Lower leg skin (tissue), 4 donors: Measurements from ENCODE around the gene MATCAP1. TPM values are rescaled to one million over a fixed set of nuclear protein-coding genes. Genes with fewer than 3 reads are reported as not detected.

Experiments
- DNase-seq, 2 donors: peaks; one replicate each; pipeline ENCODE4 v3.0.0-alpha.2; 2019; ENCODE audit warnings: low spot score in 2 of 2
- H3K4me3 ChIP-seq: fragments of 200-600 bp; sonication (generic); 2 replicates; pipeline ENCODE4 v1.5.1; 2017; ENCODE audit warnings: mild to moderate bottlenecking, low read depth; ENCODE audit not compliant: poor library complexity, severe bottlenecking
- CTCF ChIP-seq, 3 donors: fragments of 450-650 bp; IDR thresholded peaks; one replicate each; pipeline ENCODE4 v1.5.1; 2016; ENCODE audit warnings: antibody characterized with exemption in 3 of 3, mild to moderate bottlenecking in 3 of 3, moderate library complexity in 2 of 3
- POLR2A ChIP-seq, 2 donors: fragments of 450-650 bp; IDR thresholded peaks; one replicate each; pipeline ENCODE4 v1.6.1; 2016 to 2017; ENCODE audit warnings: antibody characterized with exemption in 2 of 2, mild to moderate bottlenecking in 1 of 2, moderate library complexity in 1 of 2
- WGBS, 2 donors: methylation state at CpG; one replicate each; pipeline ENCODE4 v1.1.5; 2018; 5-methylcytosine and 5-hydroxymethylcytosine counted together
- intact Hi-C: fragments of 100-400 bp; cut with DNase I; formaldehyde crosslinking; loops from one replicate; pipeline ENCODE4 v1.15.0; 2023; ENCODE audit warnings: low total_unique reads
- total RNA-seq, 4 donors: library from RNA; depleted of rRNA; stranded (reverse); fragments of >200 nt; gene quantifications; one replicate each; pipeline ENCODE4 v1.1.0, GENCODE V29; 2016

Gene MATCAP1
- total RNA-seq: 1 to 10 TPM; 5.1 to 8.9 (median 7.3) TPM

GRCh38 chr16:67183627-67184452, at the start of gene MATCAP1:
TSS of gene MATCAP1 (minus strand) at chr16:67183963. CDS start at chr16:67180610, 3,353 bp downstream.
- TF ChIP-seq CTCF (IDR thresholded peaks at IDR 0.05) (peak in 1 of 3 donors; percentile 24), POLR2A (IDR thresholded peaks at IDR 0.05) (no peak)
- DNase-seq: peak; percentile 97 to 99
- H3K4me3 ChIP-seq: peak within 1 kb of the TSS; percentile 49
- 1% methylated on average over 36 to 57 of the region's 77 CpGs for WGBS, 2 donors
- intact Hi-C loops: no loop called here

GRCh38 chr16:67230809-67231660, 47.3 kb upstream of the MATCAP1 start:
- 78 to 89% methylated on average over 10 to 12 of the region's 12 CpGs for WGBS, 2 donors
- TF ChIP-seq POLR2A (IDR thresholded peaks at IDR 0.05): no peak
- intact Hi-C loops: no loop called here

GRCh38 chr16:67229906-67230808, 46.4 kb upstream of the MATCAP1 start:
- TF ChIP-seq POLR2A (IDR thresholded peaks at IDR 0.05) (no peak), CTCF (IDR thresholded peaks at IDR 0.05) (no peak)
- no peak for DNase-seq
- no peak overlapping the region for H3K4me3 ChIP-seq
- intact Hi-C loops: no loop called here
- WGBS, 2 donors: 86 to 92% methylated on average over 27 to 32 of the region's 32 CpGs

More at GRCh38 chr16:67230809-67231660, 47.3 kb upstream of the MATCAP1 start:
- H3K4me3 ChIP-seq: no peak overlapping the region
- no peak for DNase-seq

- 82 to 85% methylated on average over 9 of the region's 9 CpGs for WGBS, 2 donors
- DNase-seq: no peak
- intact Hi-C loops: no loop called here
- no peak for TF ChIP-seq POLR2A (IDR thresholded peaks at IDR 0.05)
- no peak for TF ChIP-seq CTCF (IDR thresholded peaks at IDR 0.05)
- no peak overlapping the region for H3K4me3 ChIP-seq
Observed at GRCh38 chr16:67228905-67229304, 45.1 kb upstream of the MATCAP1 start.

GRCh38 chr16:67228034-67228785, 44.4 kb upstream of the MATCAP1 start:
- intact Hi-C loops: no loop called here
- 86 to 91% methylated on average over 9 of the region's 9 CpGs for WGBS, 2 donors

More at GRCh38 chr16:67228034-67228785, 44.4 kb upstream of the MATCAP1 start:
- H3K4me3 ChIP-seq: no peak overlapping the region
- no peak for DNase-seq
- TF ChIP-seq POLR2A (IDR thresholded peaks at IDR 0.05): no peak
- TF ChIP-seq CTCF (IDR thresholded peaks at IDR 0.05): no peak
